Spleen (tissue), 11 donors: ENCODE results near the gene MT1G. TPM values are rescaled to one million over a fixed set of nuclear protein-coding genes. Genes with fewer than 3 reads are reported as not detected.
A peak's percentile ranks its signal among the peaks of the same experiment; 100 is the strongest.
"Not testable (repeated sequence)": the region's sequence is repeated elsewhere in the genome, so short reads cannot be mapped to it uniquely, and the experiment has no call there.

Experiments used
- DNase-seq: peaks from one replicate; pipeline ENCODE4 v3.0.0-alpha.2; 2020
- H3K27ac ChIP-seq, 8 donors: fragments of 200-600 bp; sonication (generic) in 7 of 8; 1 replicate in 4 of 8; 2 replicates in 4 of 8; pipeline versions ENCODE4 v1.5.0 to v1.8.0; 2016 to 2021; ENCODE audit warnings: inconsistent platforms in 4 of 8, mild to moderate bottlenecking in 4 of 8, moderate library complexity in 1 of 8
- H3K27me3 ChIP-seq, 7 donors: fragments of 200-600 bp; sonication (generic) in 6 of 7; replicated peaks in 1 of 7; 1 replicate in 4 of 7; 2 replicates in 3 of 7; pipeline versions ENCODE4 v1.5.0 to v1.8.0; 2016 to 2021; ENCODE audit warnings: inconsistent platforms in 3 of 7, mild to moderate bottlenecking in 1 of 7
- H3K36me3 ChIP-seq, 6 donors: fragments of 200-600 bp; sonication (generic) in 5 of 6; 1 replicate in 4 of 6; 2 replicates in 2 of 6; pipeline versions ENCODE4 v1.5.0 to v1.8.0; 2016 to 2021; ENCODE audit warnings: inconsistent platforms in 2 of 6
- H3K4me1 ChIP-seq, 6 donors: fragments of 200-600 bp; sonication (generic) in 5 of 6; 1 replicate in 3 of 6; 2 replicates in 3 of 6; pipeline versions ENCODE4 v1.5.0 to v1.8.0; 2016 to 2021; ENCODE audit warnings: inconsistent platforms in 3 of 6
- H3K4me3 ChIP-seq, 8 donors: fragments of 200-600 bp; sonication (generic) in 7 of 8; 1 replicate in 4 of 8; 2 replicates in 4 of 8; pipeline versions ENCODE4 v1.5.0 to v1.8.0; 2016 to 2021; ENCODE audit warnings: inconsistent platforms in 4 of 8, mild to moderate bottlenecking in 4 of 8, moderate library complexity in 2 of 8
- H3K9me3 ChIP-seq, 8 donors: fragments of 200-600 bp; sonication (generic) in 7 of 8; 1 replicate in 4 of 8; 2 replicates in 4 of 8; pipeline versions ENCODE4 v1.5.0 to v1.8.0; 2016 to 2021; ENCODE audit warnings: inconsistent platforms in 4 of 8
- CTCF ChIP-seq, 11 experiments: fragments of 200-600 bp in 7 of 11; fragments of 450-650 bp in 4 of 11; sonication (generic) in 4 of 11; IDR thresholded peaks in 8 of 11; conservative IDR thresholded peaks in 3 of 11; 1 replicate in 7 of 11; 2 replicates in 4 of 11; pipeline versions ENCODE4 v1.4.0 to v1.8.0; 2016 to 2021; ENCODE audit warnings: antibody characterized with exemption in 11 of 11, inconsistent platforms in 4 of 11, mild to moderate bottlenecking in 1 of 11
- POLR2A ChIP-seq, 3 donors: fragments of 450-650 bp; IDR thresholded peaks; one replicate each; pipeline ENCODE4 v1.5.1; 2017; ENCODE audit warnings: antibody characterized with exemption in 3 of 3, mild to moderate bottlenecking in 1 of 3
- POLR2AphosphoS5 ChIP-seq, 3 donors: sonication (generic); formaldehyde crosslinking; IDR thresholded peaks; one replicate each; pipeline ENCODE4 v1.5.1; 2017; ENCODE audit warnings: antibody characterized with exemption in 3 of 3
- WGBS, 5 donors: extraction: QIAGEN DNeasy Blood & Tissue Kit in 3 of 5; methylation state at CpG; one replicate each; pipeline versions ENCODE4 v1.1.5 to v1.1.7; 2013 to 2018; 5-methylcytosine and 5-hydroxymethylcytosine counted together
- intact Hi-C: fragments of 100-400 bp; cut with DNase I; formaldehyde crosslinking; loops from one replicate; pipeline ENCODE4 v1.15.0; 2023; ENCODE audit warnings: low total_unique reads
- polyA plus RNA-seq, 3 donors: library from polyadenylated mRNA; stranded (reverse); fragments of 200-250 nt; gene quantifications; one replicate each; pipeline ENCODE4 v1.2.1, GENCODE V29; 2013
- total RNA-seq, 7 donors: library from RNA; depleted of rRNA in 3 of 7; stranded (reverse); fragments of >200 nt in 3 of 7; fragmentation: NEBNext Ultra II Directional in 4 of 7; extraction: Animal tissue kit (Norgen Biotek cat#: 25700) in 4 of 7; gene quantifications; one replicate each; pipeline versions ENCODE4 v1.1.0 to v1.2.1, GENCODE V29; 2016 to 2021
- donor health status: healthy with polysubstance abuse.
- donor health status: DM: no; HTN: no; CAD: no; lungs with moderate emphysema.
- donor health status: DM: no; HTN: no; CAD: no.
- donor health status: Bipolar disorder and iron deficiency.
- donor health status: healthy.
- donor health status: DM: no; HTN: no; CAD: no.
- donor health status: DM: yes; HTN: yes; CAD: no.

Gene MT1G
- total and polyA plus RNA-seq, 10 donors, result 1.1 to 12.2 (median 3.9) TPM; not detected in 5

GRCh38 chr16:56679078-56679730 is 11.3 kb upstream of the MT1G start:
- H3K36me3 ChIP-seq, result no peaks in the 10 kb centered on the region
- no peak for DNase-seq
- peaks cover 3 to 34% (median 9%) of the 10 kb centered on the region in 7 donors for H3K27me3 ChIP-seq
- H3K4me1 ChIP-seq, result peaks cover 0 to 44% (median 33%) of the 10 kb centered on the region in 6 donors
- 84 to 93% (median 91%) methylated on average over 3 of the region's 3 CpGs for WGBS, 5 donors
- TF ChIP-seq POLR2AphosphoS5 (IDR thresholded peaks at IDR 0.05) (no peak), CTCF (IDR thresholded peaks at IDR 0.05 in 8 of 11, conservative IDR thresholded peaks at IDR 0.05 in 3 of 11) (no peak), POLR2A (IDR thresholded peaks at IDR 0.05) (no peak)
- intact Hi-C loops, result no loop called here
- H3K27ac ChIP-seq, result no peak overlapping the region
- no peak overlapping the region for H3K4me3 ChIP-seq
- no peaks in the 10 kb centered on the region for H3K9me3 ChIP-seq

- peaks cover 3 to 51% (median 9%) of the 10 kb centered on the region in 7 donors for H3K27me3 ChIP-seq
These were observed 9.6 kb upstream of the MT1G start for GRCh38 chr16:56677474-56677873.

GRCh38 chr16:56675685-56676210 is 7.9 kb upstream of the MT1G start:
- H3K4me1 ChIP-seq, result peaks cover 0 to 14% (median 9%) of the 10 kb centered on the region in 6 donors
- H3K9me3 ChIP-seq, result no peaks in the 10 kb centered on the region
- WGBS, 5 donors, result 2 to 7% (median 5%) methylated on average over 31 to 32 of the region's 32 CpGs
- H3K36me3 ChIP-seq, result no peaks in the 10 kb centered on the region
- H3K4me3 ChIP-seq, result peak overlapping the region in 5 of 8 donors; percentile 16 to 54 (median 18)
- peaks cover 3 to 68% (median 11%) of the 10 kb centered on the region in 7 donors for H3K27me3 ChIP-seq
- TF ChIP-seq CTCF (IDR thresholded peaks at IDR 0.05 in 8 of 11, conservative IDR thresholded peaks at IDR 0.05 in 3 of 11) (no peak), POLR2A (IDR thresholded peaks at IDR 0.05) (no peak), POLR2AphosphoS5 (IDR thresholded peaks at IDR 0.05) (no peak)
- intact Hi-C loops, result no loop called here
- no peak overlapping the region for H3K27ac ChIP-seq
- no peak for DNase-seq

More at GRCh38 chr16:56677474-56677873, 9.6 kb upstream of the MT1G start:
- Histone ChIP-seq H3K27ac (no peak overlapping the region), H3K36me3 (no peaks in the 10 kb centered on the region), H3K4me3 (no peak overlapping the region), H3K4me1 (peaks cover 0 to 29% (median 20%) of the 10 kb centered on the region in 6 donors), H3K9me3 (no peaks in the 10 kb centered on the region)
- no peak for DNase-seq
- 81 to 93% (median 84%) methylated on average over 3 of the region's 3 CpGs for WGBS, 5 donors
- intact Hi-C loops, result no loop called here
- TF ChIP-seq POLR2AphosphoS5 (IDR thresholded peaks at IDR 0.05), result no peak
- no peak for TF ChIP-seq CTCF (IDR thresholded peaks at IDR 0.05 in 8 of 11, conservative IDR thresholded peaks at IDR 0.05 in 3 of 11)

- Histone ChIP-seq H3K4me1 (peaks cover 0 to 22% (median 15%) of the 10 kb centered on the region in 6 donors), H3K27me3 (peaks cover 3 to 80% (median 22%) of the 10 kb centered on the region in 7 donors)
- H3K36me3 ChIP-seq, DNase-seq, H3K9me3 ChIP-seq, intact Hi-C loops, H3K4me3 ChIP-seq, H3K27ac ChIP-seq: not testable (repeated sequence)
- 81 to 86% (median 84%) methylated on average over 6 of the region's 6 CpGs for WGBS, 5 donors
These were observed 6.7 kb upstream of the MT1G start for GRCh38 chr16:56674570-56674969.
